HepG2 (cell line): ENCODE data around the gene WDR54. TPM values are rescaled to one million over a fixed set of nuclear protein-coding genes. Genes with fewer than 3 reads are reported as not detected.
A peak's percentile ranks its signal among the peaks of the same experiment; 100 is the strongest.

Source experiments
- CHCHD3 ChIP-seq: sonication (generic); formaldehyde crosslinking; IDR thresholded peaks from 2 replicates; pipeline ENCODE4 v1.8.0; 2022; ENCODE audit warnings: mild to moderate bottlenecking, missing genetic modification reagents, moderate library complexity
- CREM ChIP-seq, 2 experiments: sonication (generic) in 1 of 2; formaldehyde crosslinking in 1 of 2; IDR thresholded peaks; 2 replicates each; pipeline versions ENCODE4 v1.4.0 to v1.6.1; 2016 to 2020; ENCODE audit warnings: antibody characterized with exemption in 1 of 2, mild to moderate bottlenecking in 1 of 2, missing genetic modification reagents in 1 of 2
- GPN1 ChIP-seq: sonication (generic); formaldehyde crosslinking; IDR thresholded peaks from 2 replicates; pipeline ENCODE4 v1.5.1; 2020; ENCODE audit warnings: missing genetic modification reagents, borderline replicate concordance
- HNRNPLL ChIP-seq: fragments of 200-400 bp; formaldehyde crosslinking; IDR thresholded peaks from 2 replicates; pipeline ENCODE4 v1.6.1; 2017; ENCODE audit warnings: mild to moderate bottlenecking, low read depth, low read length; ENCODE audit not compliant: poor library complexity, severe bottlenecking
- HOXA3 ChIP-seq: sonication (generic); formaldehyde crosslinking; IDR thresholded peaks from 2 replicates; pipeline ENCODE4 v1.5.0; 2020; ENCODE audit warnings: missing genetic modification reagents
- MTA3 ChIP-seq: sonication (generic); formaldehyde crosslinking; IDR thresholded peaks from 2 replicates; pipeline ENCODE4 v1.4.0; 2020; ENCODE audit warnings: missing genetic modification reagents
- NR3C1 ChIP-seq: sonication (generic); formaldehyde crosslinking; IDR thresholded peaks from 2 replicates; pipeline ENCODE4 v1.4.0; 2020; ENCODE audit warnings: missing genetic modification reagents
- RFX1 ChIP-seq: fragments of 450-650 bp; IDR thresholded peaks from 2 replicates; pipeline ENCODE4 v1.6.1; 2017
- TBP ChIP-seq: sonication (generic); formaldehyde crosslinking; IDR thresholded peaks from 2 replicates; pipeline ENCODE4 v1.5.0; 2020; ENCODE audit warnings: missing genetic modification reagents
- ZC3H13 ChIP-seq: sonication (generic); formaldehyde crosslinking; IDR thresholded peaks from 2 replicates; pipeline ENCODE4 v1.8.1; 2023; ENCODE audit warnings: mild to moderate bottlenecking, missing genetic modification reagents, moderate library complexity
- ZNF329 ChIP-seq: sonication (generic); formaldehyde crosslinking; IDR thresholded peaks from 2 replicates; pipeline ENCODE4 v1.9.0; 2021; ENCODE audit warnings: low read depth, mild to moderate bottlenecking, missing genetic modification reagents
- ZNF460 ChIP-seq: sonication (generic); formaldehyde crosslinking; IDR thresholded peaks from 2 replicates; pipeline ENCODE4 v1.5.1; 2020; ENCODE audit warnings: missing genetic modification reagents, mild to moderate bottlenecking, borderline replicate concordance
- polyA plus RNA-seq, 8 experiments: library from polyadenylated mRNA; depleted of rRNA in 3 of 8; stranded (reverse) in 7 of 8; unstranded in 1 of 8; fragments of >200 nt; fragmentation: Illumina TruSeq in 4 of 8; extraction: Trizol in 4 of 8; gene quantifications; 2 replicates each; pipeline versions ENCODE4 v1.2.1 to v1.2.3, GENCODE V29; 2011 to 2016; ENCODE audit warnings: low read depth in 4 of 8, missing spikeins in 1 of 8, mixed read lengths in 1 of 8; ENCODE audit not compliant: insufficient read depth in 1 of 8
- total RNA-seq, 5 experiments: library from RNA; depleted of rRNA; stranded (reverse); fragments of >200 nt; fragmentation: Illumina TruSeq; extraction: Trizol; gene quantifications; 2 replicates each; pipeline ENCODE4 v1.2.3, GENCODE V29; 2016; ENCODE audit warnings: low read depth in 1 of 5
- TF ChIP-seq, protein P1 (sequence below): sonication (generic); formaldehyde crosslinking; IDR thresholded peaks from 2 replicates; pipeline ENCODE4 v1.5.0; 2020; ENCODE audit warnings: missing genetic modification reagents
- TF ChIP-seq, protein P2 (sequence below): sonication (generic); formaldehyde crosslinking; IDR thresholded peaks from 2 replicates; pipeline ENCODE4 v1.5.0; 2020; ENCODE audit warnings: missing genetic modification reagents
- TF ChIP-seq, protein P3 (sequence below): sonication (generic); formaldehyde crosslinking; IDR thresholded peaks from 2 replicates; pipeline ENCODE4 v1.4.0; 2020; ENCODE audit warnings: missing genetic modification reagents, borderline replicate concordance
- TF ChIP-seq, protein P4 (sequence below): sonication (generic); formaldehyde crosslinking; IDR thresholded peaks from 2 replicates; pipeline ENCODE4 v1.8.0; 2022; ENCODE audit warnings: mild to moderate bottlenecking, missing genetic modification reagents, borderline replicate concordance
- TF ChIP-seq, protein P5 (sequence below): sonication (generic); formaldehyde crosslinking; IDR thresholded peaks from 2 replicates; pipeline ENCODE4 v1.5.0; 2020; ENCODE audit warnings: mild to moderate bottlenecking, missing genetic modification reagents
- TF ChIP-seq, protein P6 (sequence below): IDR thresholded peaks from 2 replicates; pipeline ENCODE4 v1.6.1; 2012; ENCODE audit warnings: inconsistent platforms
- TF ChIP-seq, protein P7 (sequence below): sonication (generic); formaldehyde crosslinking; IDR thresholded peaks from 2 replicates; pipeline ENCODE4 v1.9.0; 2022; ENCODE audit warnings: low read depth, missing genetic modification reagents

The WDR54 gene
- total and polyA plus RNA-seq, 2 of the 13 experiments (the other 11 are each of a cell fraction or from before 2014, with no cell fraction given): 2.0 to 17.3 TPM

DNA sequence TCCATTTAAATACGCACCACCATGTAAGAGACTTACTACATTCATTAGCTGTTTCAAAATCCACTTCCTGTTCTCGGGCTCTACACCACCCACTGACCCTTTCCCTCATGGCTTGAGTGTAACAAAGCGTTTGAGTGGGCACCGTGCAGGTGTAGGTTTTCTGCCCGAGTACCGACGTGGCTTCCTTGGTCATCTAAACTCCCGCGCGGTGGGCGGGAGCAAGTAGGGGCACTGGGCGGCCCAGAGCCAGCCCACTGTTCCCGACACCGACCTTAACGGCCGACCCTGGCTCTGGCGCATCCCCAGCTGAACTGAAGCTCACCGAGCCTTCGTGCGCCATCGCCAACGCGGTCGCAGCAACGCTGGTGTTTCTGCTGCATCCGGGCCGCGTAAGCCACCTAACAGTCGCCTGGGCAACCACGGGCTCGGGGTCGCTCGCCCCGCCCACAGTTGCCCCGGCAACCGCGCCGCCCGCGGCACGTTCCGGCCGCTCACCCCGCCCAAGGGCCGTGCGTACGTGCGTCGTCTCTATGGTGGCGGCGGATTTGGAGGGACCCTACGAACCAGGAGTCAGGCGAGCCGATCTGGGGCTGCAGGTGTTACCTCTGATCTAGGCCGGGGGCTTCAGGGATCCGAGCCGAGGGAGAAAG lies at the start of gene WDR54, which contains the start of gene C2orf81 (continued):
- no peak for TF ChIP-seq CREM (IDR thresholded peaks at IDR 0.05)
- TF ChIP-seq CREM (CRISPR knock-in tag; IDR thresholded peaks at IDR 0.05): no peak
- no peak for TF ChIP-seq NR3C1 (CRISPR knock-in tag)
- TF ChIP-seq, protein P1, sequence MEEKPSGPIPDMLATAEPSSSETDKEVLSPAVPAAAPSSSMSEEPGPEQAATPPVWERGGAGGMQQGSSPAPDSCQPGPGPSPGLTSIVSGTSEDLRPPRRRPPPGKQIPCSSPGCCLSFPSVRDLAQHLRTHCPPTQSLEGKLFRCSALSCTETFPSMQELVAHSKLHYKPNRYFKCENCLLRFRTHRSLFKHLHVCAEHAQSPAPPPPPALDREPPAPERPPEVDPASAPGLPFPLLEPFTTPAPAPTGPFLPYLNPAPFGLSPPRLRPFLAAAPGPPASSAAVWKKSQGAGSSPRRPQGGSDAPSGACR (CRISPR knock-in tag): no peak
- TF ChIP-seq ZNF329 (CRISPR knock-in tag): peak; percentile 74; the same call in 1 of the 2 replicates
- TF ChIP-seq, protein P2, sequence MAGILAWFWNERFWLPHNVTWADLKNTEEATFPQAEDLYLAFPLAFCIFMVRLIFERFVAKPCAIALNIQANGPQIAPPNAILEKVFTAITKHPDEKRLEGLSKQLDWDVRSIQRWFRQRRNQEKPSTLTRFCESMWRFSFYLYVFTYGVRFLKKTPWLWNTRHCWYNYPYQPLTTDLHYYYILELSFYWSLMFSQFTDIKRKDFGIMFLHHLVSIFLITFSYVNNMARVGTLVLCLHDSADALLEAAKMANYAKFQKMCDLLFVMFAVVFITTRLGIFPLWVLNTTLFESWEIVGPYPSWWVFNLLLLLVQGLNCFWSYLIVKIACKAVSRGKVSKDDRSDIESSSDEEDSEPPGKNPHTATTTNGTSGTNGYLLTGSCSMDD (CRISPR knock-in tag): no peak
- no peak for TF ChIP-seq ZNF460 (CRISPR knock-in tag)
- TF ChIP-seq, protein P3, sequence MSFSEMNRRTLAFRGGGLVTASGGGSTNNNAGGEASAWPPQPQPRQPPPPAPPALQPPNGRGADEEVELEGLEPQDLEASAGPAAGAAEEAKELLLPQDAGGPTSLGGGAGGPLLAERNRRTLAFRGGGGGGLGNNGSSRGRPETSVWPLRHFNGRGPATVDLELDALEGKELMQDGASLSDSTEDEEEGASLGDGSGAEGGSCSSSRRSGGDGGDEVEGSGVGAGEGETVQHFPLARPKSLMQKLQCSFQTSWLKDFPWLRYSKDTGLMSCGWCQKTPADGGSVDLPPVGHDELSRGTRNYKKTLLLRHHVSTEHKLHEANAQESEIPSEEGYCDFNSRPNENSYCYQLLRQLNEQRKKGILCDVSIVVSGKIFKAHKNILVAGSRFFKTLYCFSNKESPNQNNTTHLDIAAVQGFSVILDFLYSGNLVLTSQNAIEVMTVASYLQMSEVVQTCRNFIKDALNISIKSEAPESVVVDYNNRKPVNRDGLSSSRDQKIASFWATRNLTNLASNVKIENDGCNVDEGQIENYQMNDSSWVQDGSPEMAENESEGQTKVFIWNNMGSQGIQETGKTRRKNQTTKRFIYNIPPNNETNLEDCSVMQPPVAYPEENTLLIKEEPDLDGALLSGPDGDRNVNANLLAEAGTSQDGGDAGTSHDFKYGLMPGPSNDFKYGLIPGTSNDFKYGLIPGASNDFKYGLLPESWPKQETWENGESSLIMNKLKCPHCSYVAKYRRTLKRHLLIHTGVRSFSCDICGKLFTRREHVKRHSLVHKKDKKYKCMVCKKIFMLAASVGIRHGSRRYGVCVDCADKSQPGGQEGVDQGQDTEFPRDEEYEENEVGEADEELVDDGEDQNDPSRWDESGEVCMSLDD (CRISPR knock-in tag): no peak
- no peak for TF ChIP-seq TBP
- TF ChIP-seq, protein P4, sequence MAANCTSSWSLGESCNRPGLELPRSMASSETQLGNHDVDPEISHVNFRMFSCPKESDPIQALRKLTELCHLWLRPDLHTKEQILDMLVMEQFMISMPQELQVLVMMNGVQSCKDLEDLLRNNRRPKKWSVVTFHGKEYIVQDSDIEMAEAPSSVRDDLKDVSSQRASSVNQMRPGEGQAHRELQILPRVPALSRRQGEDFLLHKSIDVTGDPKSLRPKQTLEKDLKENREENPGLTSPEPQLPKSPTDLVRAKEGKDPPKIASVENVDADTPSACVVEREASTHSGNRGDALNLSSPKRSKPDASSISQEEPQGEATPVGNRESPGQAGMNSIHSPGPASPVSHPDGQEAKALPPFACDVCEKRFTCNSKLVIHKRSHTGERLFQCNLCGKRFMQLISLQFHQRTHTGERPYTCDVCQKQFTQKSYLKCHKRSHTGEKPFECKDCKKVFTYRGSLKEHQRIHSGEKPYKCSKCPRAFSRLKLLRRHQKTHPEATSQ (CRISPR knock-in tag): no peak
- TF ChIP-seq, protein P5, sequence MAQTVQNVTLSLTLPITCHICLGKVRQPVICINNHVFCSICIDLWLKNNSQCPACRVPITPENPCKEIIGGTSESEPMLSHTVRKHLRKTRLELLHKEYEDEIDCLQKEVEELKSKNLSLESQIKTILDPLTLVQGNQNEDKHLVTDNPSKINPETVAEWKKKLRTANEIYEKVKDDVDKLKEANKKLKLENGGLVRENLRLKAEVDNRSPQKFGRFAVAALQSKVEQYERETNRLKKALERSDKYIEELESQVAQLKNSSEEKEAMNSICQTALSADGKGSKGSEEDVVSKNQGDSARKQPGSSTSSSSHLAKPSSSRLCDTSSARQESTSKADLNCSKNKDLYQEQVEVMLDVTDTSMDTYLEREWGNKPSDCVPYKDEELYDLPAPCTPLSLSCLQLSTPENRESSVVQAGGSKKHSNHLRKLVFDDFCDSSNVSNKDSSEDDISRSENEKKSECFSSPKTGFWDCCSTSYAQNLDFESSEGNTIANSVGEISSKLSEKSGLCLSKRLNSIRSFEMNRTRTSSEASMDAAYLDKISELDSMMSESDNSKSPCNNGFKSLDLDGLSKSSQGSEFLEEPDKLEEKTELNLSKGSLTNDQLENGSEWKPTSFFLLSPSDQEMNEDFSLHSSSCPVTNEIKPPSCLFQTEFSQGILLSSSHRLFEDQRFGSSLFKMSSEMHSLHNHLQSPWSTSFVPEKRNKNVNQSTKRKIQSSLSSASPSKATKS: no peak
- no peak for TF ChIP-seq GPN1
- TF ChIP-seq CHCHD3 (CRISPR knock-in tag): no peak
- TF ChIP-seq, protein P6, sequence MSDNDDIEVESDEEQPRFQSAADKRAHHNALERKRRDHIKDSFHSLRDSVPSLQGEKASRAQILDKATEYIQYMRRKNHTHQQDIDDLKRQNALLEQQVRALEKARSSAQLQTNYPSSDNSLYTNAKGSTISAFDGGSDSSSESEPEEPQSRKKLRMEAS: peak; percentile 95
- peak; percentile 99 for TF ChIP-seq RFX1
- TF ChIP-seq MTA3: no peak
- TF ChIP-seq HOXA3: no peak; the same call in 1 of the 2 replicates
- TF ChIP-seq HNRNPLL: peak; percentile 96
- TF ChIP-seq ZC3H13 (CRISPR knock-in tag): peak; percentile 40; the same call in 1 of the 2 replicates
- TF ChIP-seq, protein P7, sequence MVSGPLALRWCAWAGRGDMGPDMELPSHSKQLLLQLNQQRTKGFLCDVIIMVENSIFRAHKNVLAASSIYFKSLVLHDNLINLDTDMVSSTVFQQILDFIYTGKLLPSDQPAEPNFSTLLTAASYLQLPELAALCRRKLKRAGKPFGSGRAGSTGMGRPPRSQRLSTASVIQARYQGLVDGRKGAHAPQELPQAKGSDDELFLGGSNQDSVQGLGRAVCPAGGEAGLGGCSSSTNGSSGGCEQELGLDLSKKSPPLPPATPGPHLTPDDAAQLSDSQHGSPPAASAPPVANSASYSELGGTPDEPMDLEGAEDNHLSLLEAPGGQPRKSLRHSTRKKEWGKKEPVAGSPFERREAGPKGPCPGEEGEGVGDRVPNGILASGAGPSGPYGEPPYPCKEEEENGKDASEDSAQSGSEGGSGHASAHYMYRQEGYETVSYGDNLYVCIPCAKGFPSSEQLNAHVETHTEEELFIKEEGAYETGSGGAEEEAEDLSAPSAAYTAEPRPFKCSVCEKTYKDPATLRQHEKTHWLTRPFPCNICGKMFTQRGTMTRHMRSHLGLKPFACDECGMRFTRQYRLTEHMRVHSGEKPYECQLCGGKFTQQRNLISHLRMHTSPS (CRISPR knock-in tag): no peak
